SK-N-SH treated with all-trans-retinoic acid at 6 μM for 48 hours (cell line): ENCODE measurements around the gene MAMDC4.

ENCODE experiments used
- ARNTL ChIP-seq: fragments of 450-650 bp; formaldehyde crosslinking; IDR thresholded peaks from 2 replicates; pipeline ENCODE4 v1.5.0; 2020; ENCODE audit warnings: low read depth, mild to moderate bottlenecking, moderate library complexity, borderline replicate concordance
- CREB5 ChIP-seq: fragments of 250-450 bp; sonication (Bioruptor Pico); IDR thresholded peaks from 2 replicates; pipeline ENCODE4 v1.5.1; 2020; ENCODE audit warnings: low read depth, mild to moderate bottlenecking, moderate library complexity
- ESRRG ChIP-seq: fragments of 250-450 bp; sonication (Bioruptor Pico); IDR thresholded peaks from 2 replicates; pipeline ENCODE4 v1.6.1; 2021; ENCODE audit warnings: mild to moderate bottlenecking
- ISL1 ChIP-seq: fragments of 250-450 bp; sonication (Bioruptor Pico); IDR thresholded peaks from 2 replicates; pipeline ENCODE4 v2.1.2; 2022; ENCODE audit warnings: mild to moderate bottlenecking, moderate library complexity
- OSR1 ChIP-seq: fragments of 250-450 bp; sonication (Bioruptor Pico); IDR thresholded peaks from 2 replicates; pipeline ENCODE4 v1.8.0; 2022; ENCODE audit warnings: moderate library complexity, mild to moderate bottlenecking, inconsistent platforms
- PATZ1 ChIP-seq: fragments of 250-450 bp; sonication (Bioruptor Pico); IDR thresholded peaks from 2 replicates; pipeline ENCODE4 v1.8.0; 2020; ENCODE audit warnings: mild to moderate bottlenecking, moderate library complexity, borderline replicate concordance
- POU6F1 ChIP-seq: fragments of 250-450 bp; sonication (Bioruptor Pico); IDR thresholded peaks from 2 replicates; pipeline ENCODE4 v1.8.0; 2021; ENCODE audit warnings: low read depth, mild to moderate bottlenecking, moderate library complexity, borderline replicate concordance
- RARB ChIP-seq: fragments of 250-450 bp; sonication (Bioruptor Pico); IDR thresholded peaks from 2 replicates; pipeline ENCODE4 v1.8.0; 2021; ENCODE audit warnings: mild to moderate bottlenecking, moderate library complexity
- TCF4 ChIP-seq: fragments of 250-450 bp; sonication (Bioruptor Pico); IDR thresholded peaks from 2 replicates; pipeline ENCODE4 v1.8.0; 2021; ENCODE audit warnings: mild to moderate bottlenecking, moderate library complexity, borderline replicate concordance
- TSHZ2 ChIP-seq: fragments of 250-450 bp; sonication (Bioruptor Pico); IDR thresholded peaks from 2 replicates; pipeline ENCODE4 v1.5.0; 2020; ENCODE audit warnings: mild to moderate bottlenecking, moderate library complexity
- ZFP30 ChIP-seq: fragments of 450-650 bp; formaldehyde crosslinking; IDR thresholded peaks from 2 replicates; pipeline ENCODE4 v1.5.0; 2022; ENCODE audit warnings: mild to moderate bottlenecking, moderate library complexity
- ZNF565 ChIP-seq: fragments of 450-650 bp; formaldehyde crosslinking; conservative IDR thresholded peaks from 2 replicates; pipeline ENCODE4 v1.5.0; 2020; ENCODE audit warnings: low read depth, mild to moderate bottlenecking, moderate library complexity
- ZNF8 ChIP-seq: fragments of 450-650 bp; formaldehyde crosslinking; IDR thresholded peaks from 2 replicates; pipeline ENCODE4 v1.5.0; 2020; ENCODE audit warnings: mild to moderate bottlenecking, moderate library complexity

- TF ChIP-seq PATZ1 (CRISPR knock-in tag) (no peak), ESRRG (CRISPR knock-in tag) (no peak), ZNF565 (CRISPR knock-in tag) (no peak), RARB (CRISPR knock-in tag) (no peak), TCF4 (no peak), TSHZ2 (CRISPR knock-in tag) (no peak), ZFP30 (CRISPR knock-in tag) (no peak), ZNF8 (CRISPR knock-in tag) (no peak), POU6F1 (CRISPR knock-in tag) (no peak), ISL1 (CRISPR knock-in tag) (no peak), ARNTL (no peak), OSR1 (CRISPR knock-in tag) (no peak), CREB5 (CRISPR knock-in tag) (no peak)
Observed at GRCh38 chr9:136865768-136866103, 13.6 kb downstream of the MAMDC4 start.
